Sigmoid colon (tissue), 4 donors: ENCODE measurements around the gene CNGB1.

Experiments used
- CTCF ChIP-seq, 4 experiments: fragments of 450-650 bp in 3 of 4; fragments of 200-600 bp in 1 of 4; IDR thresholded peaks; one replicate each; pipeline ENCODE4 v1.5.1; 2016 to 2019; ENCODE audit warnings: antibody characterized with exemption in 4 of 4, mild to moderate bottlenecking in 3 of 4, moderate library complexity in 2 of 4
- EP300 ChIP-seq, 4 donors: sonication (generic); formaldehyde crosslinking; IDR thresholded peaks; one replicate each; pipeline ENCODE4 v1.6.1; 2017; ENCODE audit warnings: antibody characterized with exemption in 4 of 4
- POLR2A ChIP-seq, 2 donors: fragments of 450-650 bp; IDR thresholded peaks; one replicate each; pipeline ENCODE4 v1.6.1; 2016; ENCODE audit warnings: antibody characterized with exemption in 2 of 2, mild to moderate bottlenecking in 2 of 2, moderate library complexity in 2 of 2

GRCh38 chr16:57938484-57938883 lies 32.4 kb downstream of the CNGB1 start:
- TF ChIP-seq CTCF (IDR thresholded peaks at IDR 0.05) (no peak), POLR2A (IDR thresholded peaks at IDR 0.05) (no peak), EP300 (IDR thresholded peaks at IDR 0.05) (no peak)
